ENCODE results near the gene GALR2. TPM values are rescaled to one million over a fixed set of nuclear protein-coding genes. Genes with fewer than 3 reads are reported as not detected.

Gene GALR2
- total RNA-seq, 1 donor from 2014 or later, result 0.10 TPM

- no peak for DNase-seq (ENCODE audit: low read depth)
Measured at GRCh38 chr17:76124582-76125390, 50.2 kb downstream of the GALR2 start.

- DNase-seq (ENCODE audit: low read depth), result no peak
Measured at GRCh38 chr17:76125391-76125675, 50.8 kb downstream of the GALR2 start.

- DNase-seq (ENCODE audit: low read depth), result no peak
Measured at GRCh38 chr17:76125922-76126321, 51.3 kb downstream of the GALR2 start.

Other genes starting within 250 kb of the GALR2 start
- 0.70 and 0.87 TPM in 2 replicates for gene UNC13D, start 230.4 kb upstream of the GALR2 start, total RNA-seq
- 21.2 and 37.5 TPM in 2 replicates for gene WBP2, start 219.4 kb upstream of the GALR2 start, total RNA-seq
- gene TRIM47, start 196.2 kb upstream of the GALR2 start, total RNA-seq, result 36.9 and 39.9 TPM in 2 replicates
- gene TRIM65, start 177.8 kb upstream of the GALR2 start, total RNA-seq, result 14.7 and 16.5 TPM in 2 replicates
- 32.1 and 33.9 TPM in 2 replicates for gene MRPL38, start 169.9 kb upstream of the GALR2 start, total RNA-seq
- gene FBF1, start 133.7 kb upstream of the GALR2 start, total RNA-seq, result 3.6 and 10.9 TPM in 2 replicates
- 96.4 and 104 TPM in 2 replicates for gene ACOX1, start 95.6 kb upstream of the GALR2 start, total RNA-seq
- 15.5 and 17.2 TPM in 2 replicates for gene TEN1, start 95.5 kb upstream of the GALR2 start, total RNA-seq
- 0.87 and 3.0 TPM in 2 replicates for gene CDK3, start 73.9 kb upstream of the GALR2 start, total RNA-seq
- 14.1 and 14.4 TPM in 2 replicates for gene EVPL, start 47.5 kb upstream of the GALR2 start, total RNA-seq
- 21.9 and 85.4 TPM in 2 replicates for gene SRP68, start 2.3 kb upstream of the GALR2 start, total RNA-seq
- not detected in 2 replicates for gene ZACN, start 4.4 kb downstream of the GALR2 start, total RNA-seq
- 74.1 and 116 TPM in 2 replicates for gene EXOC7, start 29.0 kb downstream of the GALR2 start, total RNA-seq
- 0.17 and 1.1 TPM in 2 replicates for gene FOXJ1, start 66.5 kb downstream of the GALR2 start, total RNA-seq
- 2.1 and 3.6 TPM in 2 replicates for gene RNF157, start 165.7 kb downstream of the GALR2 start, total RNA-seq
- gene UBALD2, start 190.6 kb downstream of the GALR2 start, total RNA-seq, result 2.9 and 3.3 TPM in 2 replicates
- 1.4 and 2.8 TPM in 2 replicates for gene QRICH2, start 233.5 kb downstream of the GALR2 start, total RNA-seq

Measured in renal cortical epithelial cell (primary cell).